IMR-90 (cell line): Measurements from ENCODE around the gene THRAP3. TPM values are rescaled to one million over a fixed set of nuclear protein-coding genes. Genes with fewer than 3 reads are reported as not detected.

Experiments
- ATAC-seq: fragments of 200-7000 bp; cut with Tn5 transposase; 2 replicates; pipeline ENCODE4 v1.9.1; 2020; ENCODE audit warnings: low read depth, mild to moderate bottlenecking, moderate library complexity
- BruUV-seq: library from RNA; stranded (reverse); fragments of 400-500 nt; replicated peaks from 2 replicates; lab custom pipeline; 2021; lab: Mats Ljungman, UMichigan
- CTCF ChIA-PET: fragments of 300-600 bp; formaldehyde crosslinking; extraction: SDS; loops from one replicate; lab custom pipeline; 2021; ENCODE audit warnings: antibody characterized with exemption; lab: Yijun Ruan, JAX
- POLR2A ChIA-PET: fragments of 300-600 bp; sonication (Branson Sonifier 250); formaldehyde crosslinking; loops from one replicate; lab custom pipeline; 2022; ENCODE audit warnings: antibody characterized with exemption; ENCODE audit not compliant: unreplicated experiment; lab: Charles Lee
- DNase-seq: peaks from one replicate; pipeline ENCODE4 v3.0.0; 2013
- H2AFZ ChIP-seq: replicated peaks from 2 replicates; pipeline ENCODE3; 2013; ENCODE audit warnings: low read length, mild to moderate bottlenecking; ENCODE audit not compliant: poor library complexity
- H2AK5ac ChIP-seq: 2 replicates; pipeline ENCODE4 v1.6.1; 2013; ENCODE audit warnings: low read depth, low read length, inconsistent platforms
- H2AK9ac ChIP-seq: replicated peaks from 2 replicates; pipeline ENCODE3; 2013; ENCODE audit warnings: mild to moderate bottlenecking, low read depth, low read length, moderate library complexity; ENCODE audit not compliant: poor library complexity
- H2BK120ac ChIP-seq: 2 replicates; pipeline ENCODE4 v1.6.1; 2013; ENCODE audit warnings: low read depth, low read length, inconsistent platforms
- H2BK15ac ChIP-seq: 3 replicates; pipeline ENCODE4 v1.6.1; 2013; ENCODE audit warnings: low read depth, low read length, inconsistent platforms
- H2BK20ac ChIP-seq: 2 replicates; pipeline ENCODE4 v1.6.1; 2013; ENCODE audit warnings: low read depth, mild to moderate bottlenecking, inconsistent platforms, low read length, moderate library complexity
- H2BK5ac ChIP-seq: 2 replicates; pipeline ENCODE4 v1.6.1; 2013; ENCODE audit warnings: mild to moderate bottlenecking, low read depth, low read length, inconsistent platforms; ENCODE audit not compliant: poor library complexity, severe bottlenecking
- H3K14ac ChIP-seq: replicated peaks from 2 replicates; pipeline ENCODE4 v1.6.1; 2013; ENCODE audit warnings: low read depth, low read length, inconsistent platforms
- H3K18ac ChIP-seq: 2 replicates; pipeline ENCODE4 v1.6.1; 2013; ENCODE audit warnings: low read depth, low read length, control low read depth
- H3K23ac ChIP-seq: 2 replicates; pipeline ENCODE4 v1.6.1; 2013; ENCODE audit warnings: low read depth, low read length, inconsistent platforms
- H3K27ac ChIP-seq: 2 replicates; pipeline ENCODE4 v1.5.1; 2013; ENCODE audit warnings: mild to moderate bottlenecking, control low read depth, low read length; ENCODE audit not compliant: insufficient read depth
- H3K27me3 ChIP-seq: 2 replicates; pipeline ENCODE4 v1.6.1; 2013; ENCODE audit warnings: low read length; ENCODE audit not compliant: control insufficient read depth, insufficient read depth
- H3K36me3 ChIP-seq: 2 replicates; pipeline ENCODE4 v1.6.1; 2013; ENCODE audit warnings: low read length, mixed read lengths; ENCODE audit not compliant: control insufficient read depth, insufficient read depth
- H3K4ac ChIP-seq: 2 replicates; pipeline ENCODE4 v1.6.1; 2013; ENCODE audit warnings: low read depth, low read length, inconsistent platforms
- H3K4me1 ChIP-seq: 2 replicates; pipeline ENCODE4 v1.6.1; 2013; ENCODE audit warnings: low read length, mixed read lengths; ENCODE audit not compliant: control insufficient read depth, insufficient read depth
- H3K4me2 ChIP-seq: 2 replicates; pipeline ENCODE4 v1.6.1; 2013; ENCODE audit warnings: low read depth, mild to moderate bottlenecking, control low read depth, low read length, moderate library complexity
- H3K4me3 ChIP-seq: 2 replicates; pipeline ENCODE4 v1.5.1; 2013; ENCODE audit warnings: low read depth, mild to moderate bottlenecking, control low read depth, low read length, moderate library complexity; ENCODE audit not compliant: insufficient read depth
- H3K56ac ChIP-seq: 2 replicates; pipeline ENCODE4 v1.6.1; 2013; ENCODE audit warnings: low read length, inconsistent platforms; ENCODE audit not compliant: insufficient read depth; ENCODE audit errors: extremely low read depth
- H3K79me1 ChIP-seq, 2 experiments: 2 replicates each; pipeline ENCODE4 v1.6.1; 2013; ENCODE audit warnings: low read length in 2 of 2, inconsistent platforms in 1 of 2, low read depth in 1 of 2
- H3K9ac ChIP-seq: 2 replicates; pipeline ENCODE4 v1.6.1; 2013; ENCODE audit warnings: low read depth, low read length, control low read depth
- H3K9me1 ChIP-seq: 2 replicates; pipeline ENCODE4 v1.6.1; 2013; ENCODE audit warnings: low read length, inconsistent platforms; ENCODE audit not compliant: insufficient read depth
- H3K9me3 ChIP-seq: 2 replicates; pipeline ENCODE4 v1.6.1; 2013; ENCODE audit warnings: low read length; ENCODE audit not compliant: control insufficient read depth, insufficient read depth
- H4K20me1 ChIP-seq: 2 replicates; pipeline ENCODE4 v1.6.1; 2013; ENCODE audit warnings: low read length, inconsistent platforms; ENCODE audit not compliant: insufficient read depth
- H4K5ac ChIP-seq: 2 replicates; pipeline ENCODE4 v1.6.1; 2013; ENCODE audit warnings: mild to moderate bottlenecking, low read depth, low read length, control low read depth
- H4K8ac ChIP-seq, 2 experiments: 2 replicates each; pipeline ENCODE4 v1.6.1; 2013; ENCODE audit warnings: low read depth in 2 of 2, low read length in 2 of 2, control low read depth in 1 of 2, inconsistent platforms in 1 of 2
- H4K91ac ChIP-seq: 2 replicates; pipeline ENCODE4 v1.6.1; 2013; ENCODE audit warnings: low read depth, low read length, inconsistent platforms; ENCODE audit not compliant: insufficient read depth
- BHLHE40 ChIP-seq: fragments of 150-350 bp; IDR thresholded peaks from 2 replicates; pipeline ENCODE4 v1.6.1; 2016; ENCODE audit warnings: mild to moderate bottlenecking, low read depth, low read length
- CEBPB ChIP-seq: IDR thresholded peaks from 2 replicates; pipeline ENCODE4 v1.6.1; 2012; ENCODE audit warnings: low read depth, low read length, improper control_type of control experiment
- CHD1 ChIP-seq: IDR thresholded peaks from 2 replicates; pipeline ENCODE4 v1.6.1; 2012; ENCODE audit warnings: low read depth, low read length, improper control_type of control experiment
- CTCF ChIP-seq: conservative IDR thresholded peaks from 2 replicates; pipeline ENCODE4 v1.5.1; 2012; ENCODE audit warnings: mild to moderate bottlenecking, low read depth, low read length, improper control_type of control experiment
- ELK1 ChIP-seq: fragments of 150-350 bp; IDR thresholded peaks from 2 replicates; pipeline ENCODE4 v1.6.1; 2016; ENCODE audit warnings: low read depth, mild to moderate bottlenecking, low read length, moderate library complexity, borderline replicate concordance
- FOS ChIP-seq: fragments of 150-350 bp; IDR thresholded peaks from 2 replicates; pipeline ENCODE4 v1.6.1; 2016; ENCODE audit warnings: low read depth, low read length
- MAFK ChIP-seq: IDR thresholded peaks from 2 replicates; pipeline ENCODE4 v1.6.1; 2012; ENCODE audit warnings: low read depth, low read length, improper control_type of control experiment
- MAZ ChIP-seq: IDR thresholded peaks from 2 replicates; pipeline ENCODE4 v1.6.1; 2012; ENCODE audit warnings: low read depth, mild to moderate bottlenecking, low read length, improper control_type of control experiment, moderate library complexity, borderline replicate concordance
- MXI1 ChIP-seq: IDR thresholded peaks from 2 replicates; pipeline ENCODE4 v1.6.1; 2012; ENCODE audit warnings: low read depth, mild to moderate bottlenecking, low read length, moderate library complexity, borderline replicate concordance
- NFE2L2 ChIP-seq: fragments of 150-350 bp; IDR thresholded peaks from 2 replicates; pipeline ENCODE4 v1.6.1; 2016; ENCODE audit warnings: low read depth, mild to moderate bottlenecking, low read length
- POLR2A ChIP-seq: IDR thresholded peaks from 2 replicates; pipeline ENCODE4 v1.6.1; 2012; ENCODE audit warnings: mild to moderate bottlenecking, low read depth, low read length
- RAD21 ChIP-seq: IDR thresholded peaks from 2 replicates; pipeline ENCODE4 v1.6.1; 2012; ENCODE audit warnings: low read length, improper control_type of control experiment
- RCOR1 ChIP-seq: IDR thresholded peaks from 2 replicates; pipeline ENCODE4 v1.6.1; 2012; ENCODE audit warnings: mild to moderate bottlenecking, low read length, improper control_type of control experiment; ENCODE audit not compliant: insufficient replicate concordance
- RFX5 ChIP-seq: IDR thresholded peaks from 2 replicates; pipeline ENCODE4 v1.8.0; 2012; ENCODE audit warnings: low read depth, mild to moderate bottlenecking, low read length, moderate library complexity
- SMC3 ChIP-seq: fragments of 150-350 bp; IDR thresholded peaks from 2 replicates; pipeline ENCODE4 v1.6.1; 2016; ENCODE audit warnings: low read depth, mild to moderate bottlenecking, antibody characterized with exemption, low read length, moderate library complexity
- whole genome bisulfite sequencing, 2 experiments: methylation state at CpG; one replicate each; pipeline versions ENCODE4 v1.1.5 to v1.1.7; 2013; ENCODE audit warnings: missing lambda C conversion rate in 2 of 2; ENCODE audit not compliant: insufficient read length in 1 of 2; ENCODE audit errors: extremely low coverage in 2 of 2; 5-methylcytosine and 5-hydroxymethylcytosine counted together
- dilution Hi-C: fragments of 300-500 bp; cut with HindIII; formaldehyde crosslinking; loops from one replicate; pipeline ENCODE4 v1.14.3; 2018; ENCODE audit warnings: low sequenced_read_pairs; ENCODE audit not compliant: unreplicated experiment
- in situ Hi-C: fragments of 300-500 bp; cut with MboI; formaldehyde crosslinking; loops from 3 replicates; pipeline ENCODE4 v1.14.3; 2019; ENCODE audit warnings: low sequenced_read_pairs, inconsistent platforms, mixed read lengths
- intact Hi-C: fragments of 100-400 bp; cut with micrococcal nuclease; formaldehyde crosslinking; loops from 2 replicates; pipeline ENCODE4 v1.10.0; 2022
- polyA plus RNA-seq, 3 experiments: library from polyadenylated mRNA; depleted of rRNA; stranded (reverse); fragments of >200 nt; gene quantifications; 2 replicates each; pipeline ENCODE4 v1.2.3, GENCODE V29; 2012; ENCODE audit warnings: low replicate concordance in 1 of 3
- total RNA-seq: library from RNA; depleted of rRNA; stranded (reverse); fragments of >200 nt; gene quantifications from 2 replicates; pipeline ENCODE4 v1.2.3, GENCODE V29; 2012
- TF ChIP-seq, protein P1 (sequence below): fragments of 150-350 bp; IDR thresholded peaks from 2 replicates; pipeline ENCODE4 v1.6.1; 2017; ENCODE audit warnings: mild to moderate bottlenecking, antibody characterized with exemption, low read length, low read depth

The THRAP3 gene
- total and polyA plus RNA-seq, 2 of the 4 experiments (the other 2 are of a cell fraction), result 60.6 to 66.5 TPM

- H2BK120ac ChIP-seq, result no peak overlapping the region
- H2BK20ac ChIP-seq, result no peak overlapping the region
- no peak overlapping the region for H3K27ac ChIP-seq
- H4K5ac ChIP-seq, result no peak overlapping the region
- H3K36me3 ChIP-seq, result peaks cover 71% of the 10 kb centered on the region
- ChIA-PET CTCF (no interaction called here), POLR2A (no interaction called here)
- no peak overlapping the region for H3K56ac ChIP-seq
- intact Hi-C loops, result no loop called here
- H3K9me3 ChIP-seq, result no peaks in the 10 kb centered on the region
- peaks cover 15% of the 10 kb centered on the region for H3K4me1 ChIP-seq
- H4K8ac ChIP-seq, result peak overlapping the region in 1 of 2 experiments; percentile 42; a peak in 1 of 4 replicates
- H2BK5ac ChIP-seq, result no peak overlapping the region
- H2AK5ac ChIP-seq, result no peak overlapping the region
- peak overlapping the region; percentile 56 for H2AK9ac ChIP-seq
- no peak overlapping the region for H3K4ac ChIP-seq
- no peak overlapping the region for H3K4me2 ChIP-seq
- TF ChIP-seq BHLHE40, result no peak
- no peak for TF ChIP-seq RFX5
- TF ChIP-seq SMC3, result no peak
- no peak for TF ChIP-seq POLR2A
- TF ChIP-seq RAD21, result no peak
- TF ChIP-seq ELK1, result no peak
- TF ChIP-seq CHD1, result no peak
- no peak for TF ChIP-seq MXI1
- no peak for TF ChIP-seq CTCF
- no peak for TF ChIP-seq FOS
- TF ChIP-seq, protein P1, sequence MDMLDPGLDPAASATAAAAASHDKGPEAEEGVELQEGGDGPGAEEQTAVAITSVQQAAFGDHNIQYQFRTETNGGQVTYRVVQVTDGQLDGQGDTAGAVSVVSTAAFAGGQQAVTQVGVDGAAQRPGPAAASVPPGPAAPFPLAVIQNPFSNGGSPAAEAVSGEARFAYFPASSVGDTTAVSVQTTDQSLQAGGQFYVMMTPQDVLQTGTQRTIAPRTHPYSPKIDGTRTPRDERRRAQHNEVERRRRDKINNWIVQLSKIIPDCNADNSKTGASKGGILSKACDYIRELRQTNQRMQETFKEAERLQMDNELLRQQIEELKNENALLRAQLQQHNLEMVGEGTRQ, result no peak
- no peak for TF ChIP-seq MAFK
- no peak for TF ChIP-seq NFE2L2
- no peak for TF ChIP-seq MAZ
- TF ChIP-seq CEBPB, result no peak
- TF ChIP-seq RCOR1, result no peak
- in situ Hi-C loops, result no loop called here
- H2AFZ ChIP-seq, result no peak overlapping the region
- H3K23ac ChIP-seq, result no peak overlapping the region
- BruUV-seq, result no TSS peak
- no peak for DNase-seq
- no peak overlapping the region for H3K18ac ChIP-seq
- H3K9me1 ChIP-seq, result peaks cover 15% of the 10 kb centered on the region
- no peak overlapping the region for H3K9ac ChIP-seq
- no peaks in the 10 kb centered on the region for H3K27me3 ChIP-seq
- WGBS, 2 experiments, result 92% methylated on average over 2 of the region's 8 CpGs; no CpG with 5 or more reads in 1 of the 2 experiments
- H4K20me1 ChIP-seq, result no peaks in the 10 kb centered on the region
- no peak for ATAC-seq
- H3K4me3 ChIP-seq, result no peak overlapping the region
- no peak overlapping the region for H4K91ac ChIP-seq
- dilution Hi-C loops, result no loop called here
- no peak overlapping the region for H3K14ac ChIP-seq
- peaks cover 10 to 51% of the 10 kb centered on the region in 2 experiments; a peak in 2 of 4 replicates for H3K79me1 ChIP-seq
- no peak overlapping the region for H2BK15ac ChIP-seq
These were observed 120.1 kb downstream of the THRAP3 start for GRCh38 chr1:36344395-36344680.
